GM19099 (cell line): Measurements from ENCODE around the gene PEX7.

Source experiments
- POLR2A ChIP-seq: IDR thresholded peaks from 3 replicates; pipeline ENCODE4 v1.6.1; 2011; ENCODE audit warnings: low read depth; ENCODE audit not compliant: insufficient read length; ENCODE audit errors: extremely low read depth

The PEX7 gene

DNA sequence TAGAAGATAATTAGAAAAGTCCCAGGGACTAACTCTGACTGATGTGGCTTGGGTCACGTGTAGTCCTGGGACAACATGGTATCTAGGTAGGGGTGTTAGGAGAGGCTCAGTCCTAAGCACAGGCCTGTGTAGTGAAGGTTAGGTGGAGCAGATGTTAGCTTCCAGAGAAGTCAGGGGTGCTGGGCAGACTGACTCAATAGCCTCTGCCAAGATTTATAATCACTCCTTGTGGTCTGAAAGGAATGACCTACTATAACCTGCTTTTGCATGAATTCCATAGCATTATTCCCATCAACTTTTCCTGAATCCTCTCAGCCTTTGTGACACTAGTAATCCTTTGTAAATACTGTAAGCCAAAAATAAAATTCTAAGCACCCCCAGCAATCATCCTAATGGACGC is 10.2 kb upstream of the PEX7 start:
- no peak for TF ChIP-seq POLR2A

DNA sequence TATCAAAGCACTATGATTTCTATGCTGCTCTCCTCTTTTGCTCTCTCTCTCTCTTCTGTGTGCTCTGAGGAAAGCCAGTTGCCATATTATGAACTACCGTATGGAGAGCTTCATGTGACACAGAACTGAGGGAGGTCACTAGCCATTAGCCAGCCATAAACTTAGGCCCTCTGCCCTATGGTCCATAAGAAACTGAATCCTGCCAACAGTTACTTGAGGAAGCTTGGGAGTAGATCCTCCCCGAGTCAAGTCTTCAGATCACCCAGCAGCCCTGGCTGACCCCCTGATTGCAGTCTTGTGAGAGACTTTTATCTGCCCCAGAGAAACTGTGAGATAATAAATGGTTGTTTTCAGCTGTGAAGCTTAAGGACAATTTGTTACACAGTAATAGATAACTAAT is 5.7 kb upstream of the PEX7 start:
- no peak for TF ChIP-seq POLR2A

DNA sequence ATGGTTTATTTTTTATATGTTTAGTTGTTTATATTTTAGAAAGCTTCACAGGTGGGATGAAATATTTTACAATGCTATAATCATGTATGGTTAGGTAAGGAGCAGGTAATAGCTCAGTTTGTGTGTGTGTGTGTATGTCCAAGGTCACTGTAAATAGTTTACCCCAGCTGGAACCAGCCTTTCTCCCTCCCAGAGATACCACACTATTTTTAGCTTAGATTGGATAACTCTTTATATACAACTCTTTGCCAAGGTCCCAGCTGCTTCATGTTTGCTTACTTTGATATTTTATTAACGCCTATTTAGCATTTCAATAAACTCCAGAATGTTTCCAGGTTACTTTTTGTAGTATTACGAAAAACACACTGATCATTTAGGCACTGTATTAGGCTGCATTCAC is 1.8 kb upstream of the PEX7 start:
- TF ChIP-seq POLR2A = no peak

- no peak for TF ChIP-seq POLR2A
Measured at GRCh38 chr6:136822046-136822375, 381 bp upstream of the PEX7 start.

DNA sequence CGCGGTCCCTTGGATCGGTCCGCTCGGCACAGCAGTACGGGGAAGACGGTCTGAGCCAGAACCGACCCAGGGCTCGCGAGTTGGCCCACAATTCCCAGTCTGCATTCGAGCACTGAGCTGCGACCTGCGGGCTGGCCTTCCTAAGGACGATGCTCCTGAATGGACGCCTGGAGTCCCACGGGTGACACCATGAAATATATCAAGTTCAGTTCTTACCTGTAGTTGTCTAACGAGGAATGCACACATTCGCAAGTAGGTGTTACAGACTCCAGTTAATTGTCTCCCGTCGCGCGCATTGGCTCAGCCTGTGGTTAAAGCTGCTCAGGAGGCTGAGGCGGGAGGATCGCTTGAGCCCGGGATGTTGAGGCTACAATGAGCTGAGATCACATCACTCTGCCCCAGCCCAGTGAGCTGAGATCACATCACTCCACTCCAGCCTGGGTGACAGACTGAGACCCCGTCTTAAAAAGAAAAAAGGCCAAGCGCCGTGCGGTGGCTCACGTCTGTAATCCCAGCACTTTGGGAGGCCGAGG is 802 bp downstream of the PEX7 start:
- TF ChIP-seq POLR2A = no peak

DNA sequence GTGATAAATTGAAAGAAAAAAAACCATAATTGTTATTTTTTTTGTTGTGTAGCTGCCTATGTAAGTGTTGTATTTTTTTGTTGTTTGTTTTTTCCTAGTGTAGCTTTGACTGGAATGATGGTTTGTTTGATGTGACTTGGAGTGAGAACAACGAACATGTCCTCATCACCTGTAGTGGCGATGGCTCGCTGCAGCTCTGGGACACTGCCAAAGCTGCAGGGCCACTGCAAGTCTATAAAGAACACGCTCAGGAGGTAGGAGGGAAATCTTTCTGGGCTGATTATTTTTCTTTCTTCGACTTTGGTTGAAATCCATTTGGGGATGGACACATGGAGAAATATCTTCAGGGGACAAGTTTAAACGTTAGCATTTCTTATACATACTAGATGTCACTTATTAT is 3.8 kb downstream of the PEX7 start:
- TF ChIP-seq POLR2A = no peak

DNA sequence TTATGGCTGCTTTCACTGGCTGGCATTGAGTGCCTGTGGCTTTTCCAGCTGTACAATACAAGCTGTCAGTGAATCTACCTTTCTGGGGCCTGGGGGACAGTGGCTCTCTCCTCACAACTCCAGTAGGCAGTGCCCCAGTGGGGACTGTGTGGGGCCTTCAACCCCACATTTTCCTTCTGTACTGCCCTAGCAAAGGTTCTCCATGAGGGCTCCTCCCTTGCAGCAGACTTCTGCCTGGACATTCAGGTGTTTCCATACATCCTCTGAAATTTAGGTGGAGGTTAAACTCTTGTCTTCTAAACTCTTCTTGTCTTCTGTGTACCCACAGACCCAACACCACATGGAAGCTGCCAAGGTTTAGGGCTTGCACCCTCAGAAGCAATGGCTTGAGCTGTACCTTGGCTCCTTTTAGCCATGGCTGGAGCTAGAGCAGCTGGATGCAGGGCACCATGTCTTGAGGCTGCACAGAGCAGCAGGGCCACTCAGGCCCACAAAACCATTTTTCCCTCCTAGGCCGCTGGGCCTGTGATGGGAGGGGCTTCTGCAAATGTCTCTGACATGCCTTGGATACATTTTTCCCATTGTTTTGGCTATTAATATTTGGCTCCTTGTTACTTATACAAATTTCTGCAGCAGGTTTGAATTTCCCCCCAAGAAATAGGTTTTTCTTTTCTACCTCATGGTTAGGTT is 9.6 kb downstream of the PEX7 start:
- TF ChIP-seq POLR2A = no peak

DNA sequence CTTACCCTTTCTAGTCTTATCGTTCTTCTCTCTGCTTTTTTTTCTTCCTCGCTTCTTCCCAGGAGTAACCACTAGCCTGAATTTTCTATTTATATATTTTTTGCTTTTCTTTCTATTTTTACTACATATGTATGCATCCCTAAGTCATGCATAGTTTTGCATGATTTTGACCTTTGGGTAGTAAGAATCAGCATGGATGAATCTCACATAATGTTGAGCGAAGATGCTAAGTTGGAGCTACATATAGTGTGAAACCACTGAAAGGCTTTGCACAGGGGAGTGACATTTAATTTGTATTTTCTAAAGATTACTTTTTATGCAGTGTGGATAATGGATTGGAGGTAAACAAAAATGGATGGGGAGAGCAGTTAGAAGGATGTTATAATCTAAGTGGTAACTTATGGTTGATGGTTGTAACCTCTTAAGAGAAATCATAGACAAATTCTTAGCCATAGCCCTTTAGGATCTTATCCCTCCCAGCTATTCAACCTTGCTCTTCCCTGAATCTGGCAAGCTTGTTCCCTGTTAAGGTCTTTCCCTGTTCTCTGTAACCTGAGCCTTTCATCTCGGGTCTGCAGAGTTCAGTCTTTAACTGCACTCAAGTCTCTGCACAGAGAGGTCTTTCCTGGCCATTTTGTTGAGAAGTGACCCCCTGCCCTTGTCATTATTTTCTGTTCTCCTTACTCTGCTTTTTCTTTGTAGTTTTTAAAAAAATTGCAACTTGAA is 18.0 kb downstream of the PEX7 start:
- TF ChIP-seq POLR2A = no peak

DNA sequence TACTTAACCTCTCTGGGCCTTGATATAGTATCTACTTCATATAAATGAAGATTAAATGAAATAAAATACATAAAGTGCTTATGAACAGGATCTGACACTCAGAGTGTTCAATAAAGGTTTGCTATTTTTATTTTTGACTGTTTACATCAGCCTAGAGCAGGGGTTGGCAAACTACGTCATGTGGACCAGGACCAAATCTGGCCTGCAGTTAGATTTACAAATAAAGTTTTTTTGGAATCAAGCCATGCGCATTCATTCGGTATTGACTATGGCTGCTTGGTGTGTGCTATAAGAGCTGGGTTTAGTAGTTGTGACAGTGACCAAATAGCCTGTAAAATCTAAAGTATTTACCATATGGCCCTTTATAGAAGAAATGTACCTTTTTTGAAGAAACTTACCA is 20.8 kb downstream of the PEX7 start:
- no peak for TF ChIP-seq POLR2A

DNA sequence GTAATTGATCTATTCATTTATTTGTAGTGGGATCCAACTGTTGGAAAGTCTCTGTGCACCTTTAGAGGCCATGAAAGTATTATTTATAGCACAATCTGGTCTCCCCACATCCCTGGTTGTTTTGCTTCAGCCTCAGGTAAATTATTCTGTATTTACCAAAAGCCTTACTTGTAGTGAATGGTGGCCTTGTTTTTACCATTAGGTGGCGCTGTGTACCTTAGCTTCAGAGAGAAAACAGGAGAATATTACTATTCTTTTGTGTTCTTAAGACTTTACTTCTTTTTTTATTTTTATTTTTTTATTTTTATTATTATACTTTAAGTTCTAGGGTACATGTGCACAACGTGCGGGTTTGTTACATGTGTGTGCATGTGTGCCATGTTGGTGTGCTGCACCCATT is 23.7 kb downstream of the PEX7 start:
- no peak for TF ChIP-seq POLR2A

GRCh38 chr6:136859430-136859829 is 37.0 kb downstream of the PEX7 start:
- TF ChIP-seq POLR2A = no peak

DNA sequence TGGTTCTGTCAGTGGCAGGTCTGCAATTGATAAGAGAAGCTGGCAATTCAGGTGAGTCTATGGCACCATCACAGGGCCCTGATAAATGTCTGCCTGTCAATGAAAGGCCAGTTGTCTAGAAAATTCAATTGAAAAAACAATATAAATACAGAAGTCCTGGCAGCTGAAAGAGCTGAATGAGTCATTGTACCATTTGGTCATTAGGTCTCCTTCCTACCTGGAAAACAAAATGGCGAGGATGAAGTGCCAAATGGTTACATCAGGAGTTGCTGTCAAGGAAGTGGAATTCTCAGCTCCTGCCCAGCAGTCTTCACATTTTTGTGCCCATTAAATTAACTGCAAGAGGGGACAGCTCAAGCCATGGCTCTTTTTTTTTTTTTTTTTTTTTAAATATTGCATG is 37.7 kb downstream of the PEX7 start:
- TF ChIP-seq POLR2A = no peak

DNA sequence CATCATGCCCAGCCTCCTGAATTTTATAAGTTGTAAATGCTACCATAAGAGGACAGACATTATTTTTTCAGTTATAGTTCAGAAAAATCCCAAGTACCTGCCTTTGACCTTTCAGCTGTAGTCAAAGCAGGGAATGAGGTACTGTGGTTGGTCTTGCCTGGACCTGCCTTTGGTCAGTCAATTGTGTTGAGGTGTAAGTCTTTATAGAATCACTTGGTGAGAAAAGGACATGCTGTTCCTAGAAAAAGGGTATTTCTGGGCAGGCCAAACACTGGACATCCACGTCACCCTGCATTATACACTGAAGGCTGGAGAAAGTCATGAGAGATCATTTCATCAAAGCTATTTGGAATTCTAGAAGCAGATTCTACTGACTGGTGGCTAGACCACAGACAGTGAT is 40.3 kb downstream of the PEX7 start:
- TF ChIP-seq POLR2A = no peak

DNA sequence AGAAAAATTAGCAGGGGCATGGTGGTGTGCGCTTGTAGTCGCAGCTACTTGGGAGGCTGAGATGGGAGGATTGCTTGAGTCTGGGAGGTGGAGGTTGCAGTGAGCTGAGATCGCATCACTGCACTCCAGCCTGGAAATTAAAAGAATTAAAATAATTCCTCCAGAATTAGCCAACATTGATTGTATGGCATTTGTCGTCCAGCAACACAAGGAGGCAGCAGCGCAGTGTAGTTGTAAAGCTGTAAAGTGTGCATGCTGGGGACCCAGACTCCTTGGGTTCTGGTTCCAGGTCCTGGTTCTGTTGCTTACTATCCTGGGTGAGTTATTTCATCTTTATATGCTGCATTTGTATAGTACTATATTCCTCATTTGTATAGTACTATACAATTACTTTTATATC is 41.4 kb downstream of the PEX7 start:
- no peak for TF ChIP-seq POLR2A

DNA sequence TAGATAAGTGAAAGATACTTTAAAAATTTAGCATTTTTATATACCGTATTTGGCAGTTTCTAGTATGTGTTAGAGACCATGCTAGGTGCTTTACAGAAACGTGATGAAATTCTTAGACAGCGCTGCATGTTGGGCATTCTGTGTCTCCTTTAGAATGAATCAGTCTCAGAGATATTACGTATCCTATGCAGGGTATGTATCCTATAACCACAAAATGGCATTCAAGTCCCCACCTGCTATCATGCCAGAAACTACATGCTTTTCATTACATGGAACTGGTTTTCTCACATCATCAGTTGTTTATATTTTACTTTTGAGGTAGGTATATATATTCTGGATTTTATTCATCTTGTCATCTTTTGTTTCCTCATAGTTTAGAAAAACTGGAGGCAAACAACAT is 42.3 kb downstream of the PEX7 start:
- no peak for TF ChIP-seq POLR2A

- no peak for TF ChIP-seq POLR2A
Measured at GRCh38 chr6:136866872-136867416, 44.6 kb downstream of the PEX7 start.
